ENCODE measurements around the gene COL19A1.
A peak's percentile ranks its signal among the peaks of the same experiment; 100 is the strongest.

COL19A1 gene

DNA sequence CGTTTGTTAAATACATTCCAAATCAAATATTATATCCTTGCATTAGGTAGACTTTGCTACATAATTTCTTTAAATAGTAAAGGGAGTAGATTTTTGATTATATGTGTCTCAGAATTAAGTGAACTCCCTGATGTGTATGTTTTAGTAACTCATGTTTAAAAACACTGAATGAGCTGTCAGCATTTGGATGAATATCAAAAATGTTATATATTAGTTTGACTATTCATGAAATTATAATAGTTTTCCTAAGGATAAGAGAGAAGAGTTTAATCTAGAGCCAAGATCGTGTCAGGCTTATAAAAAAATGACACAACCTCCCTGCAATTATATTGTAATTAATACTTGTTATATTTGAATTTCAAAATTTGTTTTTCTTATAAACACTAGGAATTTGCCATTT, 195.2 kb downstream of the COL19A1 start:
- DNase-seq = no peak

DNA sequence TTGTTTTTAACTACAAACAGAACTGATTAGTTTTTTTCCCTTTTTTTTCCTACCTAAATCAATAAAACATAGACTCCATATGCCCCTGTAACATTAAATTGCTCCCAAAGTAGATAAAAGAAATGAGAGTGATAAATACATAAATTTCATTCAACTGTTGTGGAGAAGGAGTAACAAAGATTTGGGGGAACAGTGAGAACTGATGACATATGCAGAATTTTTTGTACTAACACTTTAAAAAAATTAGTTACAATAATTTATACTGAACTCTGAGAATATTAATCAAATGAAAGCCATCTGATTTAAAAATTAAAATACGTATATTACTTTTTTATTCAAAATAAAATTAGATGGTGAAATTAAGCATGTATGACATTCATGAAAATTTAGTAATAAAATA, 195.7 kb downstream of the COL19A1 start:
- DNase-seq = no peak

DNA sequence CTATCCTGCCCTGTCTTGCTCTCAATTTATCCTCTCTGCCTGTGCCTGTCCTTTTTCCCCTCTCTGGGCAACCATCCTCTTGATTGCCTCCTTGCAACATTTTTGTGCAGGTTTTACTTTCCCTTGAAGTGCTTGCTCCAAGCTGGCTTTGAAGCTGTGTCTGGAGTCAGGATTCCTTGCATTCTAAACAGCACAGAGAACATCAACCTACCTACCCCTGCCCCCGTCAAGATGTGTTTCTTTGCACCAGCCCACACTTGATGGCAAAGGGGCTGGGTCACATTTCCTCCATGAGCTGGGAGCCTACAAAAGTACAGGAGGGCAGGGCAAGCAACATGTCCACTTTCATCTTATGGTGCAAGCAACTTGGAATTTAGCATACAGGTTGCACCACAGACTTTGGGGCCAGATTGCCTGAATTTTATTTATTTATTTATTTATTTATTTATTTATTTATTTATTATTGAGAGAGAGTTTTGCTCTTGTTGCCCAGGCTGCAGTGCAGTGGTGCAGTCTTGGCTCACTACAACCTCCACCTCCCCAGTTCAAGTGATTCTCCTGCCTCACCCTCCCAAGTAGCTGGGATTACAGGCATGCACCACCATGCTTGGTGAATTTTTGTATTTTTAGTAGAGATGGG, 206.3 kb downstream of the COL19A1 start:
- DNase-seq = no peak

DNA sequence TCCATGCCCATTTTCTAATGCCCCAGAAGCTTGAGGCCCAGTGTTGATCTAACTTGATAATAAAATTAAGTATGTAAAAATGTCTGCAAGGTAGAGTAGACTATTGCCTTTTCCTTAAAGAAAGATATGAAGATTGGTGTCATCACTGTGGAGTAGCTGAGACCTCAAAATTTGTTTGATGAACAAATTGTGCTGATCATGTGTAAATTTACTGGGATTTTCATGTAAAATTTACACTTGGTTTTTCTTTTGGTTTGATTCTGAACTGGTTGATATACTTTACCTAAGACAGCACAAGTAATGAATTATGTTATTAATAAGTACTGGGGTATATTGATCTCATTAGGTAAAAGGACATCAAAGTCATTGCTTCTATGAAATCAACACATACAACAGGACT, 207.3 kb downstream of the COL19A1 start:
- no peak for DNase-seq

DNA sequence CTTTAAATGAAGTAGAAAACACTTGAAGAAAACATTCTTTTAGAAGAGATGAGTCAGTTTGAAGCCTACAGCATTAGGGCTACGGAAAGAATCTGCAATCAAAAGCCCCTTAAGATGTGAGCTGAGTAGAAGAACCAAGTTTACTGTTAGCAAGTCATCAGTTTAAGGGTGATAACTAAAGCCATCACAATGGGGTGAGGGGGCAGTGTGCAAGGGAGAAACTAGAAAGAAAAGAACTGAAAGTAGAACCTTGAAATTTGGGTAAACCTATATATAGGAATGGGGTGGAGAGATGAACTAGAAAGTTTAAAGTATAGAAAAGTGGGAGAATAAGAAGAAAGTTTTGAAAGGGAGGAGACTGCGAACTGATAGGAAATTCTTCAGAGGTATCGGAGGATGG, 212.9 kb downstream of the COL19A1 start:
- no peak for DNase-seq

DNA sequence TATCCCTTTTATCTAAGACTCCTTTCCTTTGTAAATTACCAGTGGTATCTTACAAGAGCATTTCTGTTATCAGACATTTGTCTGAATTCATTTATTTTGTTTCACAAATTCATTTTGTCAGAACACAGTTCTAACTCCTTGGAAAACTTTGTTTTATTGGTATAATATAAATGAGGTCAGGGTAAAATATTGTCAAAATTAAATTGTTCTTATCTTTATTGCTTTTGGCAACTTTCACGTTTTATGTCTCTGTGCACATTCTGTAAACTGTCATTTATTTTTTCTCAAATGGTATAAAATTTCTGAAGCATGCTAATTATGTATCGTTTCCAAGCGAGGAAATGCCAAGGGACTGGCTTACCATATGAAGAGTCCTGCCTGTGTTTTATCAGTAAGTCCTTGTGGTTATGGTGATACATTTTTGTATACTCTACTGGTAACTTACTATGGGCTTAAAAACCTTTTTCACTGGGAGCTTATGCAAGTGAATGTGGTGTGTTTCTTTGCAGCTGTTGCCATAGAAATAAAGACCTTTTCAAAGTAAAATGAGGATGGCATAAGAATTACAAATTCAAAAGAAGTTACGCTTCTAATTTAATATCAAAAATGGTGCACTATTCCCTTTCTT, 214.2 kb downstream of the COL19A1 start:
- DNase-seq = peak; percentile 2

DNA sequence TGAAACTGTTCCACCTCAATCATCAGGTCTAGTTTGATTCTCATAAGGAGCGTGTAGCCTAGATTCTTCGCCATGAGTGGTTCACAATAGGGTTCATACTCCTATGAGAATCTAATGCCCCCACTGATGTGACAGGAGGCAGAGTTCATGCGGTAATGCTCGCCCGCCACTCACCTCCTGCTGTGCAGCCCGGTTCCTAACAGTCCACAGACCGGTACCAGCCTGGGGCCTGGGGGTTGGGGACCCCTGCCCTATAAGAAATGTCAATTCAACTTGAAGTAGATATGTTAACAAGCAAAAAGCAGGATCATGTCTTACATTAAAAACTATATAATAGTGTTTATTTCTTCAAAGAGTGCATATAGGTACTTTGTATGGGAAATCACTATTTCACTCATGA, 216.5 kb downstream of the COL19A1 start:
- DNase-seq = no peak

DNA sequence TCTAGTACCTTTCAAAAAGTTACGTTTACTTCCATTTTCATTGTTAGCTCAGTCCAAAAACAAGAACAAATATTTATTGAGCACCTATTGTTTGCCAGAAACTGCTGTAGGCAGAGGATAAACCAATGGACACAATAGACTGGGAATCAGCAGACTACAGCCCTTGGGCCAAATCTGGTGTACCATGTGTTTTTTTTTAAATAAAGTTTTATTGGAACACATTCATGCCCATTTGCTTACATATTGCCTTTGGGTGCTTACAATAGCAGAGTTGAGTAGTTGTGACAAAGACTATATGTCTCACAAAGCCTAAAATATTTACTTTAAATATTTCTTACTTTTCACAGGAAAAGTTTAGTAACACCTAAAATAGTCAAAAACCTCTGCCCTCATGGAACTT, 220.4 kb downstream of the COL19A1 start:
- no peak for DNase-seq

DNA sequence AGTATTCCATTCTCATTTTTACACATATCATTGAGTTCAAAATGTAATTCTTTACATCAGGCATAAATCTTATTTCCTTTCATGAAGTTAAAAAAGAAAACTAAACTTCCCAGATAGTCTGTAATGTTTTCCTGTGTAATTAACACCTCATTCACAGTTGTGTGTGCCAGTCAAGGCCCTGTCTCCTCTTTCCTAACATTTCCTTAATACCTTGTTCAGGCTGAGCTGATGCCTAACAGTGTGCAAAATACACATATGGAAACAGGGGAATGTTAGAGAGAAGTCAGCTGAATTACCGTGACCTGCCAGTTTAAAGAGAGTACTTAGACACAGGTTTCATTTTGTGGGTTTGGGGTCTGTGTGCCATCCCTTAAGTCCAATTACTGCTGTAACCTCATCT, 227.8 kb downstream of the COL19A1 start:
- DNase-seq = no peak

DNA sequence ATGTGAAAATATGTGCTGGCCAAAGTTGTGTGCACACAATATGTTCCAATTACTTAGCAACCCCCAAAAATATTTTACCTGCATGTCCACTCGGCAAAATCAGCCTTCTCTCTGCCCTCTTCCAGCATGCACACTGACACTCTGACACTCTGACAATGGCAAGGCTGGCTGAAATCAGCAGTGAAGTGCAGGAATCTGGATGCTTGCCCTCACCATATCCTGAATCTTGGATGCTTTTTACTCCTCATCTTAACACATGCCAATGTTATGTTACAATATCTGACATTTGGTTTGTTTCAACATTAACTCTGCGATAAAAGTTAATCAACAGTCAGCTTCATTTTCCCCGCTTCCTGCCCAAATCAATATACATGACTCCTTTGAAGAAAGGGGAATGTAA, 233.4 kb downstream of the COL19A1 start:
- DNase-seq = no peak

DNA sequence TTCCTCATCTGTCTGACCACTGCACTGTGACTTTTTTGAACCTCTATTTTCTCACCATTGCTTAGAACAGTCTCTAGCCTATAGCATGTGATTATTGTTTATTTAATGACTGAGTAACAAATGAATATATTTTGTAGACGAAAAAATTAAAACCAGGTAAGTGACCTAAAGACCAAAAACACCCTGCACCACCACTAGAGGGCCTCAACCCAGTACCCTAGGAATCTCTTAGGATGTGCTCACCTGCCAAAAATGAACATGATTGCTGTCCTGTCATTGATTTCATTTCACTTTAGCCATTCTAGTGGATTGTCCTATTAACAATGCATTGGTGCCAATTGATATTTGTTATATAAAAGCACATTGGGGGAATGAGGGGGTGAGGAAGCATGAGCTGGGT, 237.4 kb downstream of the COL19A1 start:
- DNase-seq = no peak

DNA sequence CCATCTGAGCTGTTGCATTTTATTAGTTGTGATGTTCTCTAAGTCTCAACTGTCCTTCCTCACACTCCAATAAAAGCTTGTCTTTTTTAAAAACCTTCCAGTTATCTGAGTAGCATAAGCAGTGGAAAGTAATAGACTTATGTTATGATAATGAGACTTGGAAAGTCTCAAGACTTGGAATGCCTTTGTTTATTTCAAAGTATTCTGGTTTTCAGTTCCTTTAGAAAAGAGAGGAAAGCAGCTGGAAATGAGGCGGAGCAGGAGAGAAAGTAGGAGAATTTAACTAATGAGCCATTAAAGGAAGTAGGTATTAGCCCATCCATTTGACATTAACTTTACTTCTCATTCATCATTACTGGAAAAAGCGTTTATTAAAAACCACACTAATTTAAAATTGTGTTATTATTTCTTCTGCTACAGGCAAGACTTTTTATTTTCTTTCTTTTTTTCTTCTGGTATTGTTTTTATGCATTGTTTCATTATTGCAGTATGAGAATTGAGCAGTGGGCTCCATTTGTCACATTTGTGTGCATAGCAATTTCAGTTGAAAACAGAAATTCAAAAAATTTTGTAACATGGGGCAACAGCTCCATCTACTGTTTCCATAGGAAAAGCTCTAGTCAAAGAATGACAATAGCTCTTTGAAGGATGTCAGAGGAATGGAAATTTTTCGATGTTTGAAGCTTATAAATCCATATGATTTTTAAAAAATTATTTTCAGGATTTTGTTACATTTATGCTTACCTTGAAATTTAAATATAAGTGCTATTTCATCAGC, 241.7 kb downstream of the COL19A1 start:
- peak; percentile 50 for DNase-seq

DNA sequence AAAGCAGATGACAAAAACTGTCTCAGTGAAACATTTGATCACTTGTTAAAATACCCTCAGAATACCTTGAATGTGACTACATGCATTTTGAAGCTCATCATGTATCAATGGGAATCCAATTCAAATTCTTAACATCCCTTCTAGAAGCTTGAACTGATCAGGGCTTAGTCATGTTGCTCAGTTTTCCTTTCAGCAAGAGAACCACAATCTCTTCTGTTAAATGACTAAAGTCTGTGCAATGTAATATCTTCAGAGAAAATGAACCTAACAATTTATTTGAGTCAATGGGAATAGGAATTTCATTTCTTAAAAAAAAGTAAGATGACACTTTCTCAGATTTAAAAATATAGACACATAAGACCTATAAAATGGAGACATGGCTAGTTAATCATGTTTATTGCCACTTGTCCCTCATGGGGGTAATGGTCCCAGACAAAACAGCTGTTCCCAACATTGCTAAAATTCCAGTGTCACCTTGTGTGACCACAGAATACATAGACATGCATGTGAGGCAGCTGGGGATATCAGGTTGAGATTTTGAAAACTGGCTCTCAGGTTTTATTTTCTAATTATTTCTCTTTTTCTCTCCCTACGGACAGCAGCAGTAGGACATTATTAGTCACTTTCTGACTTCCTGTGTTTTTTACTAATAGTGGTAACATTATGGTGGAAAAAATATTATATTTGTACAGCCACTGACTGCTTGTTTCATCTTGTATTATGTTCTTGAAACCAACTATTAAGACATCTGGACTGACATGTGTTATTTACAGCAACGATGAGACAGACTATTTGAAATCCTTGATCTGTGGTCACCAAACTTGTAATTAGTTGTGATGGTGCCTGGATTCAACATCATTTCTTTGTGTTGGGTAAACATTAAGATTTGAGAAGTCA, 244.0 kb downstream of the COL19A1 start:
- peak; percentile 70 for DNase-seq

DNA sequence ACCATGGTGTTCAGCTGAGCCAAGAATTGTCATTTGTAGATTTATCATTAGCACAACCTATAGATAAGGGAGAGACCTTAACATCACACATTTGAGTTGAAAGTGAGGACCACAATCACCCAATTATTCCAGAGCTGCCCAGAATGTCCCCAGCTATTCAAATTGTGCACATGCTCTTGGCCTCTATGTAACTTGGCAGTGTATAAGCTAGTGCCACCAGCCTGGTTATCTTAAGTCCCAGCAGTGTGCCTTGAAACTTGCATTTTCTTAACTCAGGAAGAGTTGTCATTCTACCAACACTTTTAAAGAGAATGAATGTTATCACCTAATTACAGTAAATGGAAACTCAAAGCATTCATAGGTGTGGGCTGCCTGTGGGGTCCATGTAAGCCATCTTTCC, 245.4 kb downstream of the COL19A1 start:
- no peak for DNase-seq

DNA sequence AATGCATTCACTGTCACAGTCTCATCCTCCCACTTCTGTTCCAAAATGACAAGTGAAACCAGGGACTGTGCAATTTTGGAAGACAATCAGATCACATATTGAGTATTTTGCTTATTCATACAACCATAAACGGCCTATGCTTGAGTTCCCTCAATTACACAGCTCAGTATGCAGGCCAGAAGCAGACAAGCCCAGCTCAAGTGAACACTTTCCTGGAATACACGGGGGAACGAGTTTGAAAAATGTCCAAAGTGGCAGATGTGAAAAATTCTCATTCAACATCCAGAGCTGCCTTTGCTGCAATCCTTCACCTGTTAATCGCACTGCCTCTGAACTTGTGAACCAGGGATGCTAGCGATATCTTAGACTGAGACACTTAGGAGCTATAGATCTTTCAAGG, 246.4 kb downstream of the COL19A1 start:
- no peak for DNase-seq

DNA sequence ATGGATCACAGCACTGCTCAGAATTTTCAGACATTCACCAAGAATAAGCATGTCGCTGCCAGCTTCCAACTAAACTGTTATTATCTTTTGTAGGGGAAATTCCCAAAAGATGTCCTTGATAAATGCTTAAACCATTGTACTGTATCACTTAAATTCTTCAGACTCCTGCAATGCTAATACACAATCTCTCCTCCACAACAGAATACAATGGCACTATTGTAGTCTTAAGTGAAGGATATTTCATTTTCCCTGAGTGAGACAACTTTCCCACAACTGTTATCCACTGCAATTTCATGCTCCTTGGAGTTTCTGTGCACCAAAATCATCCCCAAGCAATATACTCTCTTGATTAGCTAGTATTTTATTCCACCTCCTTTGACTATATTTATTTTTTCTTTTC, 246.8 kb downstream of the COL19A1 start:
- no peak for DNase-seq

DNA sequence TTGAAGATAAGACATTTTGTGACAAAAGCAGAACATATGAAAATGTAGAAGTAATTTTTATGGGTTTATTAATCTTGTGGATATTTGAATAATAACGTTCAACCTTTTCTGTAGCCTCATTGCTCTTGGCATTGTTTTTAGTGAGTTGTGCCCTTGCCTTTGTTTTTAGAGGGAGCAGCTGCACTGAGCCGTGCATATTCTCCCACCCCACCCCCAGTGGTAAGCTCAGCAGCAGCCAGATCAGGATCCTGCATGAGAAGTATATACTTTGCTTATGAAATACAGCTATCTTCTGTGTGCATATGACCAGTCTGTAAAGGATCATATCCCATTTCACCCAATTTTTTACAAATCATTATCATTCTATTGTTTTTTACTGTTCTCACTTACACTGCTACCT, 252.3 kb downstream of the COL19A1 start:
- no peak for DNase-seq

DNA sequence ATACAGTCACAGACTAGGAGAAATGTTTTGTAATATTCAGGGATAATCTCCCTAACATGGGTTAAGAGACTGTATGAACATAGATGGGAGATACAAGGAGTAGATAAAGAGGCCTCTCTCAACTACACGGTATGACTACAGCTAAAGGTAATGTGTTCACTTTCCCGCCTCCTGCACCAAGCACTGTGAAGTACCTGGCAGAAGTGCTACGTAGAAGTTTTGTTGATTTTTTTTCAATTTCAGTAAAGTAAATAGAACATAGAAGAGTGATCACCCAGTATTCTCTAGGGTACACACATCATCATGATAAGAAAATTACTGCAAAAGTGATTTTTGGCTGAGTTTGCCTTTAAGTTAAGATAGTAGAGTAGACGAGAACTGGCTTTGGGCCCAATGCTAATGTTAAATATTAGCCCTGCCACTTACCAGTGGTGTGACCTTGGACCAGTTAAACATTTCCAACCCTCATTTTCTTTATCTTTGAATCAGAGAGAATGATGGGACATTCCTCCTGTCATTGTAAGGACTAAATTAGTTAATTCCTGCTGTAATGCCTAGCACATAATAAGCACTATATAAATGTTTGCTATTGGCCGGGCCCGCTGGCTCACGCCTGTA, 253.0 kb downstream of the COL19A1 start:
- no peak for DNase-seq

DNA sequence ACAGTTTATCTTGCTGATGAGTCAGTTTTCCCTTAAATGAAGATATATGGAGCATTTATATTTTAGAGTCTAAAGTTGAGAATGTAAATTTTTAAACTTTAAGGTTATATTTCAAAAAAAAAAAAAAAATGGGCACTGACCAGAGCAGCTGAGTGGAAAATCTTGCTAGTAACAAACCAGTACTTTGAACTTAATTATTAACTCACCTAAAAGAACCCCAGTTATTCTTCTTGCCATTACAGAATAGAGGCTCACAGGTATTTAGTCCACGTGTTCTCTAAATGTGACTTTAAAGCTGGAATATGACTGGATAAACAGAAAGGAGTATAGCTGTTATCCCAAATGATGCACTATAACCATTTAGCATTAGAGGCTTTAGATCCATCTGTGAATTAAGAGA, 258.1 kb downstream of the COL19A1 start:
- DNase-seq = no peak

DNA sequence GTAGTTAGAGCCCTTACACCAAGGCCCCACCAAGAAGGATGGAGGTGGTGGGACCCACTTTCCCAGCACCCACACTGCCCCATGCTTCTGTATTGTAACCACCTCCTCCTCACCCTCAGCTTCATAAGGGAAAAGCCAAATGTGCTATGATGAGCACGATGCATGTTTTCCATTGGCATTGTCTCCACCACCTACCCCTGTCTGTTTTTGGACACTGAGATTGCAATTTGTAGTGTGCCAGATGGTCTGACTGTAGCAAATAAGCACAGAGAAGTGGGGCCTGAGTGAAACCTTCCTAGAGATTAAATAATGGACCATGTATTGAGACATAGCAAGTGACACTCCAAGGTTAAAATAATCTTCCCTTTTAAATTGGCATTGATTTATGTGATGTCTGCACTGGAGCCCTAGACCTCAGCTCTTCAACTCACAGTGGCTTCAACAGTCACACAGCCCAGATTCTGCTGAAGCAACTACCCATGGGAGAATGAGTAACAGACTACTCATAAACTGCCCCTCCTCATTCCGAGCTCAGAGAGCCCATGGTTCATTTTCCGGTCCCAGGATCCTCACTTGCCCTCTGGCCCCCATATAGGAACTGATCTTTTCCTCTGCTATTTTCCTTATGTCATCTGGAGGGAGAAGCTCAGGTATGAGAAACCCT, 258.7 kb downstream of the COL19A1 start:
- DNase-seq = peak; percentile 86

DNA sequence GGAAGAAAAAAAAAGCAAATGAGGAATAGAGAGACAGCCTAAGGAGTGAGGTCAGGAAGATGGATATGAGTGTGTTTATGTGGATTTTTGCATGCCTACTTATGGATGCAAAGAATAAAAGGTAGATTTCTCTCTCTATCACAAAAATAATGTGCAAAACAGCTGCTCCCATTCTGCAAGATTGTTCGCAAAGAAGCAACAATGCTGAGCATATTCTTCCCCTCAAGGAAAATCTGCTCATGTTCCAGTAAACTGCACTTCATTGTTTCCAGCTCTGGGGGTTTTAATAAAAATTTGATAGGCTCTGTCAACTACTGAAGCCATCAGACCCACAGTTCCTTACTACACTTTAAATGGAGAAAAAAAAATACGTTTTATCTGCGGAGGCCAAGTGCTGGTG, 259.2 kb downstream of the COL19A1 start:
- DNase-seq = no peak

DNA sequence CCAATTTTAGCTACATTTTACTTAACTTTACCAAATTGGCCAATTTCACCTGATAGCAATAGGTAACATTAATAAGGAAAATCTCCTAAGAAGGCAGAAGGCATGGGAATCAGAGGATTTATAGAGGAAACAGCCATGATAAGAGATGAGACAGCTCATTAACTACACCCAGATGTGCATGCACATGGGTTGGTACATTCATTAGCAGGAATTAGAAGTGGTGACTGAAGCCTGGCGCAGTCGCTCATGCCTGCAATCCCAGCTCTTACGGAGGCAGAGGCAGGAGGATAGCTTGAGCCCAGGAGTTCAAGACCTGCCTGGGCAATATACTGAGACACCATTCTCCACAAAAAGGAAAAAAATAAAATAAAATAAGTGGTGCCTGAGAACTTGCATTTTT, 263.0 kb downstream of the COL19A1 start:
- no peak for DNase-seq

Data from fibroblast of skin of back (primary cell).